B cell (primary cell): ENCODE results near the gene ISG15.

Experiments used
- CTCF ChIP-seq: fragments of 200-600 bp; IDR thresholded peaks from one replicate; pipeline ENCODE4 v1.8.0; 2022; ENCODE audit warnings: antibody characterized with exemption, mild to moderate bottlenecking
- EZH2 ChIP-seq: IDR thresholded peaks from 2 replicates; pipeline ENCODE4 v1.6.1; 2012; ENCODE audit warnings: borderline replicate concordance, low read depth, mild to moderate bottlenecking, moderate library complexity, low read length; ENCODE audit not compliant: insufficient read depth, poor library complexity, severe bottlenecking

DNA sequence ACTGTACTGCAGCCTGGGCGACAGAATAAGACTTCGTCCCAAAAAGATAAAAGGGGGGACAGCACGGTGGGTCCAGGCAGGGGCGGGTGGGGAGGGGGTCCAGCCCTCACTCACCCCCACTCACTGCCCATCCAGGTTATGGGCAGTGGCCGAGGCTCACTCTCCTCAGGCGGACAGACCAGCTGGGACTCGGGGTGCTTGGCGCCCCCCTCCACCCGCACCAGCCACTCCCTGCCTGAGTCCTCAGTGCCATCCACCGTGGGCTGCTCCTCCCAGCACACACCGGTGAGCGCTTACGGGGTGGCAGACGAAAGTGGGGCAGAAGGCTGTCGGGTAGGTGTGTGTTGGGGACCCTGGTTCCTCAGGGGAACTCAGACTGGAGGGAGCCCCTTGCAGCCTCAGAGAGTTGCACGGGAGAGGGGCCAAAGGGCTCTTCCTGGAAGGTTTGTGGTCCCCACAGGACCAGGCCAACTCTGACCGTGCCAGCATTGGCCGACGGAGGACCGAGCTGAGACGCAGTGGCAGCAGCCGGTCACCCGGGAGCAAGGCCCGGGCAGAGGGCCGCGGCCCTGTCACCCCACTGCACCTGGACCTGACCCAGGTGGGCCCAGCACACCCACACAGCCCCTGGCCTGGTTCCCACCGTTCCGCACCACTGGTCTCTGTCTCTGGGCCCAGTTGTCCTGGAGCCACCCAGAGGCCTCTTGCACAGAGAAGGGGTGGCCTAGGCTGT is 40.4 kb upstream of the ISG15 start:
- TF ChIP-seq CTCF, result no peak
- TF ChIP-seq EZH2, result no peak
